HepG2 (cell line): ENCODE results near the gene RAB11FIP5. TPM values are rescaled to one million over a fixed set of nuclear protein-coding genes. Genes with fewer than 3 reads are reported as not detected.

Source experiments
- CC2D1A ChIP-seq: sonication (generic); formaldehyde crosslinking; IDR thresholded peaks from 2 replicates; pipeline ENCODE4 v1.8.1; 2023; ENCODE audit warnings: mild to moderate bottlenecking, missing genetic modification reagents
- CEBPB ChIP-seq: IDR thresholded peaks from 2 replicates; pipeline ENCODE4 v1.6.1; 2011; ENCODE audit warnings: low read depth, low read length, improper control_type of control experiment, borderline replicate concordance
- CTCF ChIP-seq: sonication (generic); formaldehyde crosslinking; IDR thresholded peaks from 2 replicates; pipeline ENCODE4 v1.5.0; 2020; ENCODE audit warnings: mild to moderate bottlenecking, missing genetic modification reagents, moderate library complexity
- EZH2 ChIP-seq: conservative IDR thresholded peaks from 2 replicates; pipeline ENCODE4 v1.6.1; 2012; ENCODE audit warnings: mild to moderate bottlenecking, low read depth, low read length, moderate library complexity
- MLXIP ChIP-seq: sonication (generic); formaldehyde crosslinking; IDR thresholded peaks from 2 replicates; pipeline ENCODE4 v1.9.0; 2021; ENCODE audit warnings: missing genetic modification reagents, borderline replicate concordance
- RFXANK ChIP-seq: IDR thresholded peaks from 2 replicates; pipeline ENCODE4 v1.6.1; 2016
- SAFB2 ChIP-seq: sonication (generic); formaldehyde crosslinking; IDR thresholded peaks from 2 replicates; pipeline ENCODE4 v1.5.1; 2020; ENCODE audit warnings: missing genetic modification reagents, low read depth, mild to moderate bottlenecking, borderline replicate concordance
- TCF7 ChIP-seq: sonication (generic); IDR thresholded peaks from 2 replicates; pipeline ENCODE4 v1.6.1; 2016; ENCODE audit warnings: antibody characterized with exemption, low read depth
- YY1 ChIP-seq: IDR thresholded peaks from 2 replicates; pipeline ENCODE4 v1.6.1; 2011; ENCODE audit warnings: low read length, low read depth, moderate library complexity, mild to moderate bottlenecking; ENCODE audit not compliant: insufficient read depth, insufficient replicate concordance
- ZBTB43 ChIP-seq: sonication (generic); formaldehyde crosslinking; conservative IDR thresholded peaks from 2 replicates; pipeline ENCODE4 v1.4.0; 2020; ENCODE audit warnings: missing genetic modification reagents
- ZFP41 ChIP-seq: sonication (generic); formaldehyde crosslinking; IDR thresholded peaks from 2 replicates; pipeline ENCODE4 v1.4.0; 2020; ENCODE audit warnings: mild to moderate bottlenecking, missing genetic modification reagents, borderline replicate concordance
- ZHX1 ChIP-seq: sonication (generic); formaldehyde crosslinking; IDR thresholded peaks from 2 replicates; pipeline ENCODE4 v1.8.1; 2022; ENCODE audit warnings: low read depth, mild to moderate bottlenecking, missing genetic modification reagents
- ZNF101 ChIP-seq: sonication (generic); formaldehyde crosslinking; IDR thresholded peaks from 2 replicates; pipeline ENCODE4 v1.4.0; 2020; ENCODE audit warnings: mild to moderate bottlenecking, low read depth, missing genetic modification reagents, borderline replicate concordance
- ZNF12 ChIP-seq: sonication (generic); formaldehyde crosslinking; IDR thresholded peaks from 2 replicates; pipeline ENCODE4 v1.5.0; 2020; ENCODE audit warnings: missing genetic modification reagents
- ZNF20 ChIP-seq: sonication (generic); formaldehyde crosslinking; IDR thresholded peaks from 2 replicates; pipeline ENCODE4 v1.4.0; 2020; ENCODE audit warnings: mild to moderate bottlenecking, moderate library complexity, missing genetic modification reagents
- ZNF225 ChIP-seq: sonication (generic); formaldehyde crosslinking; IDR thresholded peaks from 2 replicates; pipeline ENCODE4 v1.4.0; 2020; ENCODE audit warnings: mild to moderate bottlenecking, missing genetic modification reagents
- ZNF230 ChIP-seq: sonication (generic); formaldehyde crosslinking; IDR thresholded peaks from 2 replicates; pipeline ENCODE4 v1.4.0; 2020; ENCODE audit warnings: mild to moderate bottlenecking, missing genetic modification reagents
- ZNF639 ChIP-seq: conservative IDR thresholded peaks from 2 replicates; pipeline ENCODE4 v1.6.1; 2018; ENCODE audit warnings: missing genetic modification reagents
- polyA plus RNA-seq, 8 experiments: library from polyadenylated mRNA; depleted of rRNA in 3 of 8; stranded (reverse) in 7 of 8; unstranded in 1 of 8; fragments of >200 nt; fragmentation: Illumina TruSeq in 4 of 8; extraction: Trizol in 4 of 8; gene quantifications; 2 replicates each; pipeline versions ENCODE4 v1.2.1 to v1.2.3, GENCODE V29; 2011 to 2016; ENCODE audit warnings: low read depth in 4 of 8, missing spikeins in 1 of 8, mixed read lengths in 1 of 8; ENCODE audit not compliant: insufficient read depth in 1 of 8
- total RNA-seq, 5 experiments: library from RNA; depleted of rRNA; stranded (reverse); fragments of >200 nt; fragmentation: Illumina TruSeq; extraction: Trizol; gene quantifications; 2 replicates each; pipeline ENCODE4 v1.2.3, GENCODE V29; 2016; ENCODE audit warnings: low read depth in 1 of 5
- TF ChIP-seq, protein P1 (sequence below): sonication (generic); formaldehyde crosslinking; IDR thresholded peaks from 2 replicates; pipeline ENCODE4 v1.8.0; 2022; ENCODE audit warnings: low read depth, missing genetic modification reagents

The RAB11FIP5 gene
- total and polyA plus RNA-seq, 2 of the 13 experiments (the other 11 are each of a cell fraction or from before 2014, with no cell fraction given), result 9.4 to 22.9 TPM

DNA sequence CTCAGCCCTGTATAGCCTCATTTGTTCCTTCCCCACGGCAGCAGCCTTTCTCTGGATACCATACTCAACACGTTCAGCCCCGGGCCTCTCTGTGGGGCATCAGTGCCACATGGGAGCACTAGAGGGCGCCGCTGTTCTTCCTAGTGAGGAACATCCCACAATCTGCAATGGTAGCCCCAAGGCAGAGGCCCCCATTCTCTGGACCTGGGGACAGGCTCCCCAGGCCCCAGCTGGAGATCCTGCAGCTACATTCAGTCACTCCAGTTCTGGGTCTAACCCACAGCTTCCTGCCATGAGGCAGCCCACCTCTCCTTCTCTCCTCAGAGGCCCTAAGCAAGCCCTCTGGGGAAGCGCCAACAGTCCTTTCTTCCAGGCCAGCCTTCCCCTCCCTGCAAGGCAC, 27.1 kb downstream of the RAB11FIP5 start (continued):
- TF ChIP-seq ZNF101 (no peak), YY1 (peak; percentile 50), CTCF (CRISPR knock-in tag) (peak; percentile 99), TCF7 (no peak), SAFB2 (CRISPR knock-in tag) (no peak), EZH2 (no peak), RFXANK (CRISPR knock-in tag) (no peak), ZHX1 (no peak), MLXIP (CRISPR knock-in tag) (no peak), ZBTB43 (CRISPR knock-in tag) (no peak), CEBPB (no peak), ZNF230 (CRISPR knock-in tag) (0 out of 2 replicates have a peak, but pooled peaks have one; percentile 44), CC2D1A (CRISPR knock-in tag) (no peak), ZFP41 (CRISPR knock-in tag) (no peak), ZNF12 (CRISPR knock-in tag) (no peak), ZNF639 (CRISPR knock-in tag) (no peak), ZNF225 (CRISPR knock-in tag) (no peak), ZNF20 (no peak)
- TF ChIP-seq, protein P1, sequence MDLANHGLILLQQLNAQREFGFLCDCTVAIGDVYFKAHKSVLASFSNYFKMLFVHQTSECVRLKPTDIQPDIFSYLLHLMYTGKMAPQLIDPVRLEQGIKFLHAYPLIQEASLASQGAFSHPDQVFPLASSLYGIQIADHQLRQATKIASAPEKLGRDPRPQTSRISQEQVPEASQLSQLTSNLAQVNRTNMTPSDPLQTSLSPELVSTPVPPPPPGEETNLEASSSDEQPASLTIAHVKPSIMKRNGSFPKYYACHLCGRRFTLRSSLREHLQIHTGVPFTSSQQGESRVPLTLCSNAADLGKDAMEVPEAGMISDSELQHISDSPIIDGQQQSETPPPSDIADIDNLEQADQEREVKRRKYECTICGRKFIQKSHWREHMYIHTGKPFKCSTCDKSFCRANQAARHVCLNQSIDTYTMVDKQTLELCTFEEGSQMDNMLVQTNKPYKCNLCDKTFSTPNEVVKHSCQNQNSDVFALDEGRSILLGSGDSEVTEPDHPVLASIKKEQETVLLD (CRISPR knock-in tag), result no peak
